ENCODE measurements around the gene SLC8B1.

Gene SLC8B1

GRCh38 chr12:113348849-113349536 lies 14.1 kb upstream of the SLC8B1 start:
- peaks cover 16% of the 10 kb centered on the region for H3K27me3 Mint-ChIP-seq (ENCODE audit: low read depth)
- no peak overlapping the region for H3K27ac Mint-ChIP-seq
- TF ChIP-seq, protein P1, sequence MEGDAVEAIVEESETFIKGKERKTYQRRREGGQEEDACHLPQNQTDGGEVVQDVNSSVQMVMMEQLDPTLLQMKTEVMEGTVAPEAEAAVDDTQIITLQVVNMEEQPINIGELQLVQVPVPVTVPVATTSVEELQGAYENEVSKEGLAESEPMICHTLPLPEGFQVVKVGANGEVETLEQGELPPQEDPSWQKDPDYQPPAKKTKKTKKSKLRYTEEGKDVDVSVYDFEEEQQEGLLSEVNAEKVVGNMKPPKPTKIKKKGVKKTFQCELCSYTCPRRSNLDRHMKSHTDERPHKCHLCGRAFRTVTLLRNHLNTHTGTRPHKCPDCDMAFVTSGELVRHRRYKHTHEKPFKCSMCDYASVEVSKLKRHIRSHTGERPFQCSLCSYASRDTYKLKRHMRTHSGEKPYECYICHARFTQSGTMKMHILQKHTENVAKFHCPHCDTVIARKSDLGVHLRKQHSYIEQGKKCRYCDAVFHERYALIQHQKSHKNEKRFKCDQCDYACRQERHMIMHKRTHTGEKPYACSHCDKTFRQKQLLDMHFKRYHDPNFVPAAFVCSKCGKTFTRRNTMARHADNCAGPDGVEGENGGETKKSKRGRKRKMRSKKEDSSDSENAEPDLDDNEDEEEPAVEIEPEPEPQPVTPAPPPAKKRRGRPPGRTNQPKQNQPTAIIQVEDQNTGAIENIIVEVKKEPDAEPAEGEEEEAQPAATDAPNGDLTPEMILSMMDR (IDR thresholded peaks at IDR 0.05; ENCODE audit: unreplicated experiment in 3 of 3), result no peak
- no peaks in the 10 kb centered on the region for H3K36me3 Mint-ChIP-seq (ENCODE audit: low read depth)
- H3K4me3 Mint-ChIP-seq, result no peak overlapping the region
- H3K9me3 Mint-ChIP-seq, result no peaks in the 10 kb centered on the region
- no peaks in the 10 kb centered on the region for H3K4me1 Mint-ChIP-seq

- Mint-ChIP-seq H3K27ac (no peak overlapping the region), H3K4me3 (no peak overlapping the region), H3K4me1 (no peaks in the 10 kb centered on the region), H3K9me3 (no peaks in the 10 kb centered on the region), H3K27me3 (ENCODE audit: low read depth) (peaks cover 16% of the 10 kb centered on the region), H3K36me3 (ENCODE audit: low read depth) (no peaks in the 10 kb centered on the region)
- TF ChIP-seq, protein P1 (IDR thresholded peaks at IDR 0.05; ENCODE audit: unreplicated experiment in 3 of 3), result no peak
Measured at GRCh38 chr12:113347892-113348291, 13.0 kb upstream of the SLC8B1 start.

- Mint-ChIP-seq H3K27me3 (ENCODE audit: low read depth) (peaks cover 16% of the 10 kb centered on the region), H3K27ac (no peak overlapping the region), H3K4me3 (no peak overlapping the region), H3K36me3 (ENCODE audit: low read depth) (no peaks in the 10 kb centered on the region), H3K9me3 (no peaks in the 10 kb centered on the region), H3K4me1 (no peaks in the 10 kb centered on the region)
- TF ChIP-seq, protein P1 (IDR thresholded peaks at IDR 0.05; ENCODE audit: unreplicated experiment in 3 of 3), result no peak
Measured at GRCh38 chr12:113347107-113347506, 12.2 kb upstream of the SLC8B1 start.

DNA sequence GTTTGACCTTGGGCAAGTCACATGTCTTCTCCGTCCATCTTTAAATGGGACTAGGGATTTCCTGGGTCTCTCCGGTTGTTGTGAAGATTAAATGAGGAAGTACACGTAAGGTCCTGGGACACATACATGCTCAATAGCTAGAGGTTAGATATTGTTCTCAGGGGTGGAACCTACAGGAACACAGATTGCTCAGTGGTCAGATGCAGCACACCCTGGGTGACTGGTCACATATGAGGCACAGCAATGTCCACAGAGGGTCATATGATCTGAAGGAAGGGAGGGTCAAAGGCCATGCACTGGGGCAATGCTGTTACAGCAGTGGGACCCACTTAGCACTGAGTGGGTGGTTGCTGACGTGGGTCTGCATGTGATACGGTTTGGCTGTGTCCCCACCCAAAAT lies 11.4 kb upstream of the SLC8B1 start:
- Mint-ChIP-seq H3K9me3 (no peaks in the 10 kb centered on the region), H3K4me3 (no peak overlapping the region), H3K27ac (no peak overlapping the region), H3K27me3 (ENCODE audit: low read depth) (peaks cover 18% of the 10 kb centered on the region), H3K36me3 (ENCODE audit: low read depth) (no peaks in the 10 kb centered on the region), H3K4me1 (no peaks in the 10 kb centered on the region)
- TF ChIP-seq, protein P1 (IDR thresholded peaks at IDR 0.05; ENCODE audit: unreplicated experiment in 3 of 3), result no peak

DNA sequence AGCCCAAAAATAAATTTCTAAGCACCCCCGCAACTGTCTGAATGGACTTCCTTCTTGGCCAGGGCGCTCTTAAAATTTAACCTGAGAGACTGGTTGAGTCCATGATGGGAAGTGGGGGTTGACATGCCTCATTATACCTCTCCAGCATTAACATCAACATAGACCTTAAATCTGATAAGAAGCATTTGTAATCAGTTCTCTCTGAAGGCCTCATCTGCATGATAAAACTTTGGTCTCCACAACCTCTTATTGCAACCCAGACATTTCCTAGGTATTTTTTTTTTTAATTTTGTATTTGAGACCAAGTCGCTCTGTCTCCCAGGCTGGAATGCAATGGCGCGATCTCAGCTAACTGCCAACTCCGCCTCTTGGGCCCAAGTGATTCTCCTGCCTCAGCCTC lies 10.4 kb upstream of the SLC8B1 start:
- Mint-ChIP-seq H3K27me3 (ENCODE audit: low read depth) (peaks cover 19% of the 10 kb centered on the region), H3K4me3 (no peak overlapping the region), H3K4me1 (no peaks in the 10 kb centered on the region), H3K36me3 (ENCODE audit: low read depth) (no peaks in the 10 kb centered on the region), H3K27ac (no peak overlapping the region), H3K9me3 (no peaks in the 10 kb centered on the region)
- TF ChIP-seq, protein P1 (IDR thresholded peaks at IDR 0.05; ENCODE audit: unreplicated experiment in 3 of 3), result no peak

GRCh38 chr12:113341535-113341934 lies 6.6 kb upstream of the SLC8B1 start:
- TF ChIP-seq, protein P1 (IDR thresholded peaks at IDR 0.05; ENCODE audit: unreplicated experiment in 3 of 3), result no peak
- no peak overlapping the region for H3K4me3 Mint-ChIP-seq
- peaks cover 23% of the 10 kb centered on the region for H3K27me3 Mint-ChIP-seq (ENCODE audit: low read depth)
- no peaks in the 10 kb centered on the region for H3K36me3 Mint-ChIP-seq (ENCODE audit: low read depth)
- no peaks in the 10 kb centered on the region for H3K9me3 Mint-ChIP-seq
- no peaks in the 10 kb centered on the region for H3K4me1 Mint-ChIP-seq
- H3K27ac Mint-ChIP-seq, result no peak overlapping the region

Measured in nephron (organoid).